Globus pallidus (tissue), 1 donor: ENCODE data around the gene CLDND1.
"Not testable (repeated sequence)": the region's sequence is repeated elsewhere in the genome, so short reads cannot be mapped to it uniquely, and the experiment has no call there.

Experiments
- DNase-seq: peaks from one replicate; pipeline ENCODE4 v3.0.0-alpha.2; 2015; ENCODE audit warnings: low spot score

Gene CLDND1

GRCh38 chr3:98522544-98523281 is at the start of gene CLDND1:
Gene CLDND1 (minus strand): TSS chr3:98522902. CDS start chr3:98521424, 1,478 bp downstream.
- DNase-seq: peak; percentile 99

GRCh38 chr3:98568402-98568801 is 45.7 kb upstream of the CLDND1 start:
- no peak for DNase-seq

- no peak for DNase-seq
Observed at GRCh38 chr3:98567666-98568270, 45.1 kb upstream of the CLDND1 start.

- DNase-seq: no peak
Observed at GRCh38 chr3:98565843-98566242, 43.1 kb upstream of the CLDND1 start.

- DNase-seq: no peak
Observed at GRCh38 chr3:98565237-98565643, 42.5 kb upstream of the CLDND1 start.

GRCh38 chr3:98564282-98565005 is 41.7 kb upstream of the CLDND1 start:
- DNase-seq: no peak

- DNase-seq: no peak
Observed at GRCh38 chr3:98563661-98564281, 41.1 kb upstream of the CLDND1 start.

GRCh38 chr3:98561727-98562521 is 39.2 kb upstream of the CLDND1 start:
- DNase-seq: no peak

- DNase-seq: no peak
Observed at GRCh38 chr3:98560911-98561310, 38.2 kb upstream of the CLDND1 start.

- DNase-seq: not testable (repeated sequence)
Observed at GRCh38 chr3:98559769-98560168, 37.1 kb upstream of the CLDND1 start.

GRCh38 chr3:98558100-98558827 is 35.6 kb upstream of the CLDND1 start:
- DNase-seq: no peak

GRCh38 chr3:98557324-98558010 is 34.8 kb upstream of the CLDND1 start:
- DNase-seq: no peak

- DNase-seq: no peak
Observed at GRCh38 chr3:98556164-98557130, 33.7 kb upstream of the CLDND1 start.

GRCh38 chr3:98555025-98555379 is 32.3 kb upstream of the CLDND1 start:
- no peak for DNase-seq

- DNase-seq: no peak
Observed at GRCh38 chr3:98554580-98554979, 31.9 kb upstream of the CLDND1 start.

GRCh38 chr3:98553753-98554152 is 31.1 kb upstream of the CLDND1 start:
- DNase-seq: peak; percentile 19

- peak; percentile 14 for DNase-seq
Observed at GRCh38 chr3:98553021-98553563, 30.4 kb upstream of the CLDND1 start.

GRCh38 chr3:98552232-98553020 is 29.7 kb upstream of the CLDND1 start:
- DNase-seq: no peak
